Lung (tissue), 12 donors: ENCODE data around the gene PRDM1. TPM values are rescaled to one million over a fixed set of nuclear protein-coding genes. Genes with fewer than 3 reads are reported as not detected.

Source experiments
- ATAC-seq: fragments of 200-7000 bp; cut with Tn5 transposase; one replicate; pipeline ENCODE4 v1.9.1; 2020; ENCODE audit warnings: moderate number of reproducible peaks; ENCODE audit not compliant: insufficient read depth, low FRiP score
- DNase-seq, 3 donors: peaks; one replicate each; pipeline ENCODE4 v3.0.0-alpha.2; 2013 to 2017
- H3K27ac ChIP-seq, 2 donors: one replicate each; pipeline ENCODE4 v1.5.1; 2013; ENCODE audit warnings: mild to moderate bottlenecking in 2 of 2, moderate library complexity in 2 of 2, control low read depth in 1 of 2, inconsistent platforms in 1 of 2, low read depth in 1 of 2, low read length in 1 of 2
- H3K27me3 ChIP-seq, 3 donors: one replicate each; pipeline ENCODE4 v1.5.1; 2013; ENCODE audit warnings: low read length in 2 of 3; ENCODE audit not compliant: control insufficient read depth in 3 of 3, insufficient read depth in 3 of 3
- H3K36me3 ChIP-seq, 4 donors: one replicate each; pipeline ENCODE4 v1.5.1; 2013; ENCODE audit warnings: low read length in 4 of 4, mild to moderate bottlenecking in 1 of 4, moderate library complexity in 1 of 4; ENCODE audit not compliant: control insufficient read depth in 4 of 4, insufficient read depth in 4 of 4
- H3K4me1 ChIP-seq, 5 donors: one replicate each; pipeline ENCODE4 v1.5.1; 2013; ENCODE audit warnings: low read length in 5 of 5, mild to moderate bottlenecking in 2 of 5, moderate library complexity in 1 of 5; ENCODE audit not compliant: control insufficient read depth in 5 of 5, insufficient read depth in 5 of 5
- H3K4me3 ChIP-seq: one replicate; pipeline ENCODE4 v1.5.1; 2013; ENCODE audit warnings: mild to moderate bottlenecking, control low read depth, moderate library complexity
- H3K9ac ChIP-seq, 2 donors: one replicate each; pipeline ENCODE4 v1.5.1; 2013; ENCODE audit warnings: low read length in 2 of 2, control low read depth in 1 of 2; ENCODE audit not compliant: insufficient read depth in 1 of 2
- H3K9me3 ChIP-seq, 4 donors: one replicate each; pipeline ENCODE4 v1.5.1; 2013; ENCODE audit warnings: low read length in 3 of 4, mild to moderate bottlenecking in 1 of 4, moderate library complexity in 1 of 4; ENCODE audit not compliant: control insufficient read depth in 4 of 4, insufficient read depth in 3 of 4
- WGBS, 2 donors: extraction: QIAGEN DNeasy Blood & Tissue Kit; methylation state at CpG; one replicate each; pipeline ENCODE4 v1.1.7; 2013; 5-methylcytosine and 5-hydroxymethylcytosine counted together
- polyA plus RNA-seq, 2 donors: library from polyadenylated mRNA; stranded (reverse); fragments of 200-250 nt; gene quantifications; one replicate each; pipeline ENCODE4 v1.2.1, GENCODE V29; 2013
- total RNA-seq, 2 donors: library from RNA; depleted of rRNA in 1 of 2; stranded (reverse); fragments of >200 nt in 1 of 2; gene quantifications; one replicate each; pipeline ENCODE4 v1.2.1, GENCODE V29; 2014 to 2021
- TF ChIP-seq, protein P1 (sequence below): IDR thresholded peaks from 2 replicates; pipeline ENCODE4 v1.5.1; 2012; ENCODE audit warnings: mild to moderate bottlenecking; ENCODE audit errors: control extremely low read depth, extremely low read depth
- donor health status: control.
- donor health status: control.
- donor health status: Bipolar disorder and iron deficiency.
- donor health status: healthy.
- donor health status: DM: yes; HTN: yes; CAD: no.

Gene PRDM1
- total and polyA plus RNA-seq, 4 donors, result 2.3 to 12.4 (median 8.8) TPM

DNA sequence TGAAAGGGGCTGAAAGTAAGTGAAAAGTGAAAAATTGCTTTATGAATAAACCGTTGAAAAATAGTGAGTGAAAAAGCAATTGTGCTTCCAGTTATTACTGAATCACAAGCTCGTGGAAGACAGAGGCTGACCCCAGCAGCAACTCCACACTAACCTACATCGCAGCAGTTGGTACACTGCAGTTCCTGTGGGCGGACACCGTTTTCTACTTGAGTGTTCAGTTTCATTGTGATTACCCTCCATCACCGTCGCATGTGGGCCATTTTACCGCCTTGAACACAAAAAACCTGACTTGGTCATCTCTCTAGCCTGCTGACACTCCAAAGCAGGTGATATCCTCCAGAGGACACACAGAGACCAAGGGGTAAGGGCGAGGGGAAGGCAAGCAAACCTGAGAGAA lies 28.4 kb downstream of the PRDM1 start:
- WGBS, 2 donors, result 81 to 91% methylated on average over 9 of the region's 9 CpGs
- peak overlapping the region in 1 of 2 donors; percentile 41 for H3K27ac ChIP-seq
- H3K36me3 ChIP-seq, result no peaks in the 10 kb centered on the region
- peaks cover 0 to 10% (median 2%) of the 10 kb centered on the region in 3 donors for H3K27me3 ChIP-seq
- ATAC-seq (no peak), DNase-seq (no peak)
- no peak overlapping the region for H3K9ac ChIP-seq
- TF ChIP-seq, protein P1, sequence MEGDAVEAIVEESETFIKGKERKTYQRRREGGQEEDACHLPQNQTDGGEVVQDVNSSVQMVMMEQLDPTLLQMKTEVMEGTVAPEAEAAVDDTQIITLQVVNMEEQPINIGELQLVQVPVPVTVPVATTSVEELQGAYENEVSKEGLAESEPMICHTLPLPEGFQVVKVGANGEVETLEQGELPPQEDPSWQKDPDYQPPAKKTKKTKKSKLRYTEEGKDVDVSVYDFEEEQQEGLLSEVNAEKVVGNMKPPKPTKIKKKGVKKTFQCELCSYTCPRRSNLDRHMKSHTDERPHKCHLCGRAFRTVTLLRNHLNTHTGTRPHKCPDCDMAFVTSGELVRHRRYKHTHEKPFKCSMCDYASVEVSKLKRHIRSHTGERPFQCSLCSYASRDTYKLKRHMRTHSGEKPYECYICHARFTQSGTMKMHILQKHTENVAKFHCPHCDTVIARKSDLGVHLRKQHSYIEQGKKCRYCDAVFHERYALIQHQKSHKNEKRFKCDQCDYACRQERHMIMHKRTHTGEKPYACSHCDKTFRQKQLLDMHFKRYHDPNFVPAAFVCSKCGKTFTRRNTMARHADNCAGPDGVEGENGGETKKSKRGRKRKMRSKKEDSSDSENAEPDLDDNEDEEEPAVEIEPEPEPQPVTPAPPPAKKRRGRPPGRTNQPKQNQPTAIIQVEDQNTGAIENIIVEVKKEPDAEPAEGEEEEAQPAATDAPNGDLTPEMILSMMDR, result no peak
- no peak overlapping the region for H3K4me3 ChIP-seq
- H3K9me3 ChIP-seq, result no peaks in the 10 kb centered on the region
- peaks cover 0 to 4% (median 0%) of the 10 kb centered on the region in 5 donors for H3K4me1 ChIP-seq

DNA sequence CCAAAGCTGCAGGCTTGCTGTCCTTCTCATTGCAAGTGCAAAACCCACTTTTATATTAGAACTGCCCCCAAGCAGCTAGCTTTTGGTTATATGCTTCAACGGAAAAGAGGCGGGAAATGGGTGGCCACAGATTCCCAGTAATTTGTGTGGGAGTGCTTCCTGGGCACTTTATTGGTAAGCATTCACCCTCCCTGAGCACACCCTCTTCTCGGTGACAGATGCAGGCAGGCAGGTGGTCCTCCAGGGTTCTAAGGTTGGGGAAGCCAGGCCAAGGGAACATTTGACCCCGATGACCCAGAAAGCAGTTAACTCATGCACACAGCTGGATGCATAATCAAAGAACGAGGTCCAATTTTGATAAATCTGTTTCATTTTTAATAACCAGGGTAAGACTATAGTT lies 29.1 kb downstream of the PRDM1 start:
- Histone ChIP-seq H3K4me1 (peaks cover 0 to 2% (median 0%) of the 10 kb centered on the region in 5 donors), H3K27ac (no peak overlapping the region), H3K9me3 (no peaks in the 10 kb centered on the region), H3K4me3 (no peak overlapping the region), H3K36me3 (no peaks in the 10 kb centered on the region), H3K27me3 (peaks cover 0 to 10% (median 2%) of the 10 kb centered on the region in 3 donors), H3K9ac (no peak overlapping the region)
- WGBS, 2 donors, result 89 to 95% methylated on average over 5 of the region's 5 CpGs
- DNase-seq, result no peak
- no peak for ATAC-seq
- TF ChIP-seq, protein P1, result no peak

DNA sequence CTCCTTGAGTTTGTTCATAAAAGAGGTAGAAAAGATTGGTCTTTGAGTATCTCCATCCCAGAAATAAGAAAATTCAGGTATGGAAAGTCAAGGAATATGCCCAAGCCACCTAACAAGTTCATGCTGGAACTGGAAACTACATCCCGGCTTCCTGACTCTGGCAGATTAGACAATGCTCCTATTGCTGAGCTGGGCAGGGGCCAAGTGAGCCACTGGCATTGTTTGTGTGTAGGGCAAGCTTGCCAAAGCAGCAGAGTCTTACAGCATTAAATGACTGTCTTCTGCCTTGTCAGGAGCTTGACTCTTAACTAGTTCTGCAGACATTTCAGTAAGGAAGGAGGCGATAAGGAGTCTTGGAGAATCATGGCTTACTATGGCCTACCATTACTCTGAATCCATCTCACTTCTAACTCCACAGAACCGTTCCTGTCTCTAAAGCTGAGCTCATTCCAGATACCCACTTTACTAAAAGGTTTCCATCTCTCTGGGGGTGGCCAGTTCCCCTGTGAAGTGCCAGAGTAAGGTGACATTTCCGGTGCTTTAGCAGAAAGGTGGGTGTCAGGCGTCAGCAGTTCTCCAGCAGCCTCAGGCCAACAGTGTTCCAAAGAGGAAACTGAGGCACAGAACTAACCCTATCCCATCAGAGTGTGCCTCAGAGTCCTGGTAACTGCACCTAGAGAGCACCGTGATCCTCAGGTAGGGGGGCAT lies 30.1 kb downstream of the PRDM1 start:
- 84% methylated on average over 6 of the region's 6 CpGs for WGBS, 2 donors
- Histone ChIP-seq H3K36me3 (no peaks in the 10 kb centered on the region), H3K27me3 (peaks cover 0 to 10% (median 2%) of the 10 kb centered on the region in 3 donors), H3K4me1 (peaks cover 0 to 2% (median 0%) of the 10 kb centered on the region in 5 donors), H3K9me3 (no peaks in the 10 kb centered on the region), H3K9ac (no peak overlapping the region), H3K27ac (no peak overlapping the region), H3K4me3 (no peak overlapping the region)
- ATAC-seq (no peak), DNase-seq (peak in 1 of 3 donors; percentile 21)
- TF ChIP-seq, protein P1, result no peak
